Type B pancreatic cell (in vitro differentiated cells): ENCODE measurements around the gene SORCS1. TPM values are rescaled to one million over a fixed set of nuclear protein-coding genes. Genes with fewer than 3 reads are reported as not detected.

ENCODE experiments used
- DNase-seq: peaks from one replicate; pipeline ENCODE4 v3.0.0; 2021; ENCODE audit warnings: mixed read lengths; ENCODE audit not compliant: unreplicated experiment; ENCODE audit errors: extremely low spot score
- H3K27ac Mint-ChIP-seq: 2 replicates; pipeline ENCODE4 v1.8.0; 2021; ENCODE audit warnings: mild to moderate bottlenecking, mixed read lengths
- H3K27me3 Mint-ChIP-seq: 2 replicates; pipeline ENCODE4 v1.8.0; 2021; ENCODE audit warnings: mixed read lengths
- H3K36me3 Mint-ChIP-seq: 2 replicates; pipeline ENCODE4 v1.8.0; 2021; ENCODE audit warnings: mixed read lengths
- H3K4me1 Mint-ChIP-seq: one replicate; pipeline ENCODE4 v1.8.0; 2021; ENCODE audit warnings: mixed read lengths; ENCODE audit not compliant: unreplicated experiment
- H3K4me3 Mint-ChIP-seq: 2 replicates; pipeline ENCODE4 v1.8.0; 2021; ENCODE audit warnings: mild to moderate bottlenecking, mixed read lengths
- H3K9me3 Mint-ChIP-seq: 2 replicates; pipeline ENCODE4 v1.8.0; 2021; ENCODE audit warnings: mixed read lengths
- CTCF ChIP-seq: fragments of 200-600 bp; sonication (generic); conservative IDR thresholded peaks from 2 replicates; pipeline ENCODE4 v1.5.0; 2021; ENCODE audit warnings: antibody characterized with exemption, mild to moderate bottlenecking
- total RNA-seq: library from RNA; stranded (reverse); gene quantifications from 2 replicates; pipeline ENCODE4 v1.2.1, GENCODE V29; 2021; ENCODE audit warnings: low replicate concordance

Gene SORCS1
- total RNA-seq, 1 donor from 2014 or later = 5.4 TPM

GRCh38 chr10:107059068-107059804 is 105.3 kb downstream of the SORCS1 start:
- no peak for DNase-seq
- H3K4me3 Mint-ChIP-seq = no peak overlapping the region
- H3K27ac Mint-ChIP-seq = no peak overlapping the region
- H3K4me1 Mint-ChIP-seq = peaks cover 26% of the 10 kb centered on the region
- peaks cover 14% of the 10 kb centered on the region for H3K27me3 Mint-ChIP-seq
- TF ChIP-seq CTCF = no peak
- H3K36me3 Mint-ChIP-seq = no peaks in the 10 kb centered on the region
- no peaks in the 10 kb centered on the region for H3K9me3 Mint-ChIP-seq

GRCh38 chr10:107058331-107058730 is 106.2 kb downstream of the SORCS1 start:
- H3K27ac Mint-ChIP-seq = no peak overlapping the region
- DNase-seq = no peak
- H3K4me1 Mint-ChIP-seq = peaks cover 30% of the 10 kb centered on the region
- no peak overlapping the region for H3K4me3 Mint-ChIP-seq
- no peak for TF ChIP-seq CTCF
- H3K27me3 Mint-ChIP-seq = peaks cover 14% of the 10 kb centered on the region
- no peaks in the 10 kb centered on the region for H3K9me3 Mint-ChIP-seq
- H3K36me3 Mint-ChIP-seq = no peaks in the 10 kb centered on the region

- H3K9me3 Mint-ChIP-seq = no peaks in the 10 kb centered on the region
Measured at GRCh38 chr10:107056182-107056581, 108.3 kb downstream of the SORCS1 start.

GRCh38 chr10:107054469-107055156 is 109.9 kb downstream of the SORCS1 start:
- Mint-ChIP-seq H3K4me3 (no peak overlapping the region), H3K4me1 (peaks cover 37% of the 10 kb centered on the region), H3K9me3 (no peaks in the 10 kb centered on the region), H3K36me3 (no peaks in the 10 kb centered on the region), H3K27ac (no peak overlapping the region), H3K27me3 (peaks cover 18% of the 10 kb centered on the region)
- TF ChIP-seq CTCF = no peak
- DNase-seq = no peak

More at GRCh38 chr10:107056182-107056581, 108.3 kb downstream of the SORCS1 start:
- no peak overlapping the region for H3K4me3 Mint-ChIP-seq
- TF ChIP-seq CTCF = no peak
- H3K36me3 Mint-ChIP-seq = no peaks in the 10 kb centered on the region
- DNase-seq = no peak
- H3K4me1 Mint-ChIP-seq = peaks cover 37% of the 10 kb centered on the region
- H3K27me3 Mint-ChIP-seq = peaks cover 14% of the 10 kb centered on the region
- H3K27ac Mint-ChIP-seq = no peak overlapping the region

- no peak for TF ChIP-seq CTCF
- Mint-ChIP-seq H3K27ac (no peak overlapping the region), H3K36me3 (no peaks in the 10 kb centered on the region), H3K4me1 (peaks cover 33% of the 10 kb centered on the region), H3K4me3 (no peak overlapping the region), H3K9me3 (no peaks in the 10 kb centered on the region), H3K27me3 (peaks cover 16% of the 10 kb centered on the region)
- no peak for DNase-seq
Measured at GRCh38 chr10:107051769-107052168, 112.7 kb downstream of the SORCS1 start.
